ENCODE data around the gene ERAP2.
"Not testable (repeated sequence)": the region's sequence is repeated elsewhere in the genome, so short reads cannot be mapped to it uniquely, and the experiment has no call there.

ERAP2 gene

GRCh38 chr5:96876292-96876850 lies at the start of gene ERAP2:
TSS of gene ERAP2 (plus strand) at chr5:96876500. CDS start at chr5:96879686, 3,186 bp downstream.
- DNase-seq: no peak

GRCh38 chr5:96829297-96829696 lies 47.0 kb upstream of the ERAP2 start:
- peak; percentile 21 for DNase-seq

GRCh38 chr5:96834016-96834415 lies 42.3 kb upstream of the ERAP2 start:
- DNase-seq: no peak

GRCh38 chr5:96835791-96836191 lies 40.5 kb upstream of the ERAP2 start:
- DNase-seq: no peak

GRCh38 chr5:96836817-96837216 lies 39.5 kb upstream of the ERAP2 start:
- no peak for DNase-seq

- DNase-seq: no peak
Observed at GRCh38 chr5:96837303-96837702, 39.0 kb upstream of the ERAP2 start.

- no peak for DNase-seq
Observed at GRCh38 chr5:96838201-96839070, 37.9 kb upstream of the ERAP2 start.

GRCh38 chr5:96839071-96839592 lies 37.2 kb upstream of the ERAP2 start:
- DNase-seq: no peak

- not testable (repeated sequence) for DNase-seq
Observed at GRCh38 chr5:96841931-96842330, 34.4 kb upstream of the ERAP2 start.

- DNase-seq: no peak
Observed at GRCh38 chr5:96843140-96843539, 33.2 kb upstream of the ERAP2 start.

- no peak for DNase-seq
Observed at GRCh38 chr5:96844481-96844990, 31.8 kb upstream of the ERAP2 start.

- DNase-seq: no peak
Observed at GRCh38 chr5:96851312-96852062, 24.8 kb upstream of the ERAP2 start.

GRCh38 chr5:96852759-96853158 lies 23.5 kb upstream of the ERAP2 start:
- no peak for DNase-seq

GRCh38 chr5:96854067-96854466 lies 22.2 kb upstream of the ERAP2 start:
- DNase-seq: no peak

GRCh38 chr5:96855031-96855872 lies 21.0 kb upstream of the ERAP2 start:
- DNase-seq: no peak

GRCh38 chr5:96856371-96856770 lies 19.9 kb upstream of the ERAP2 start:
- no peak for DNase-seq

- no peak for DNase-seq
Observed at GRCh38 chr5:96857454-96857853, 18.8 kb upstream of the ERAP2 start.

- DNase-seq: peak; percentile 7
Observed at GRCh38 chr5:96857924-96858323, 18.4 kb upstream of the ERAP2 start.

- DNase-seq: no peak
Observed at GRCh38 chr5:96859375-96859774, 16.9 kb upstream of the ERAP2 start.

GRCh38 chr5:96861076-96861475 lies 15.2 kb upstream of the ERAP2 start:
- DNase-seq: peak; percentile 7

GRCh38 chr5:96863114-96863513 lies 13.2 kb upstream of the ERAP2 start:
- no peak for DNase-seq

GRCh38 chr5:96863949-96864584 lies 12.2 kb upstream of the ERAP2 start:
- DNase-seq: no peak

Data from NCI-H146 (cell line).